GM21723 (cell line): ENCODE results near the gene POTEF.
"Not testable (repeated sequence)": the region's sequence is repeated elsewhere in the genome, so short reads cannot be mapped to it uniquely, and the experiment has no call there.

ENCODE experiments used
- ATAC-seq: cut with Tn5 transposase; IDR thresholded peaks from one replicate; pipeline ENCODE4 v1.9.1; 2021; ENCODE audit warnings: mild to moderate bottlenecking, moderate library complexity; ENCODE audit not compliant: unreplicated experiment

Gene POTEF

DNA sequence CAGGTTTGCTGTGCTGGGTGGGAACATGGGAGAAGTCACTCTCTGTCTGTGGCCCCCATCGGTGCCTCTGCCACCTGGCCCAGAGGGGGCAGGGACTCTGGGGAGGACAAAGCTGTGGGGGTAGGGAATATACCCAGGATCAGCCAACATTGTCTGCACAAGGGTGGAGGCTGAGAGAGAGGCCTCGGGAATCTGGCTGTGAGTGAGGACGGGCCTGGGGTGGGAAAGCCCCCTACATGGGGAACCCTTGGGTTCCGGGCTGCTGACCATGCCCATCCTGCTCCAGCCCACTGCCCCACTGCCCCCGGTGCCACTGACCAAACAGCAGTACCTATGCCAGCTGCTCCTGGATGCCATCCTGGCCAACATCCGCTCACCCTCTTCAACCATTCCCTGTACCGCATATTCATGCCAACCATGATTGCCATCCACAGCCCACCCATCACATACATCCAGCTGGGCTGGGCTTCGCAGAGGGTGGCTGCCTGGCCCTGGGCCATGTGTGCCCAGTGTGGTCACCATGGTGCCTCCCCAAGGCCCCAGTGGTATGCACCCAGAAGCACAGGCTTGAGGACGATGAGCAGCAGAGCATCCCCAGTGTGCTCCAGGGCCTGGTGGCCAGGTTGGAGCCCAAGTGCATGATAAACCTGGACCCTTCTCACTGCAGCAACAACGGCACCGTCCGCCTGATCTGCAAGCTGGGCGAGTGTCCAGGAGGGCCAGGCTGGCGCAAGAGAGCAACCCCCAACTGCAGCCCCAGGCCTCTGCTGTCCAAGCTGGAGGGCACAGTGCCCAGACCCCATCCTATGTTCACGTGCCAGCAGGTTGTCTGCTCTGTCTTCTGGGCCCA is 6.9 kb upstream of the POTEF start:
- ATAC-seq: no peak

DNA sequence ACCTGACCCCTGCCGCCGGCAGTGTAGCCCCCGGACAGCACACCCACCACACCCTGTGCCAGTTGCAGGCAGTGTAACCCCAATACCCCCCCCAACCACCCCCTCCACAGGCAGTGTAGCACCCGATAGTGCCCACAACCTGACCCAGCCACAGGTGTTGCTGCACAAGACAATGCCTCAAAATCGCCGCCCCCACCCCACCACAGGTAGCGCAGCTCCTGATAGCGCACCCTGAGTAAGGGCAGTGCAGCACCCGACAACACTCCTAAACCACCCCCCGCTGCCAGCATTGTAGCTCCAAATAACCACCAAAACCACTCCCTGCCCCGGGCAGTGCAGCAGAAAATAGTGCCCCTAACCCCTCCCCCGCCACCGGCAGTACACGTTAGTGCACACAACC is 558 bp downstream of the POTEF start:
- not testable (repeated sequence) for ATAC-seq

DNA sequence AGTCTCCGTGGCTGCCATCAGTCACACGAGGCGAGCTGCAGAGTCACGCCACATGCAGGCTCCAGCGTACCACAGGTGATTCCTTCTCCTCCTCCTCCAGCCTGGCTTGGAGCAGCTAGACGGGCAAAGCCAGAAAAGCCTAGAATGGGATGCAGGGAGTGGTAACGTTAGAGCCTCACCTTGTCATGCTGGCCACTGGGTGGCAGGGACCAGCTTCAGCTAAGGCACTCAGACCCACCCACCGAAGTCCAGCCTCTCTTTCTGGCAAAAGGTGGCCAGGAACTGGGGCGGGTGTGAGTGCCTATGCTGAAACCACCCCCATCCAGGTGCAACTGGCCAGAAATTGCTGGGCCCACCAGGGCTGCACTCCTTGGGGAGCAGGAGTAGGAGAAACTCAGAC is 1.3 kb downstream of the POTEF start:
- ATAC-seq: not testable (repeated sequence)

DNA sequence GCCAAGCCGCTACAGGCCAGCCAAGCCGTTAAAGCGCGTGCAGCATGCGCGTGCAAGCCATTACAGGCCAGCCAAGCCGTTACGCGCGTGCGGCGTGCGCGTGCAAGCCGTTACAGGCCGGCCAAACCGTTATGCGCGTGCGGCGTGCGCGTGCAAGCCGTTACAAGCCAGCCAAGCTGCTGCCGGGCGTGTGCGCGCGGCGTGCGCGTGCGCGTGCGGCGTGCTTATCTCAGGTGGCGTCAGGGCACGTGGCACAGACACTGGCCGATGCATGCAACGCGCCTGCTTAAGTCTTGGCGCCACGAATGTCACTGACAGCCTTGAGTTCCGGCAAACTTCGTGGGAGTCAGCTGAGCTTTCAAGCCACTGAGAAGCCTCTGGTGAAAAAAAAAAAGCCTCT is 8.1 kb downstream of the POTEF start:
- not testable (repeated sequence) for ATAC-seq

DNA sequence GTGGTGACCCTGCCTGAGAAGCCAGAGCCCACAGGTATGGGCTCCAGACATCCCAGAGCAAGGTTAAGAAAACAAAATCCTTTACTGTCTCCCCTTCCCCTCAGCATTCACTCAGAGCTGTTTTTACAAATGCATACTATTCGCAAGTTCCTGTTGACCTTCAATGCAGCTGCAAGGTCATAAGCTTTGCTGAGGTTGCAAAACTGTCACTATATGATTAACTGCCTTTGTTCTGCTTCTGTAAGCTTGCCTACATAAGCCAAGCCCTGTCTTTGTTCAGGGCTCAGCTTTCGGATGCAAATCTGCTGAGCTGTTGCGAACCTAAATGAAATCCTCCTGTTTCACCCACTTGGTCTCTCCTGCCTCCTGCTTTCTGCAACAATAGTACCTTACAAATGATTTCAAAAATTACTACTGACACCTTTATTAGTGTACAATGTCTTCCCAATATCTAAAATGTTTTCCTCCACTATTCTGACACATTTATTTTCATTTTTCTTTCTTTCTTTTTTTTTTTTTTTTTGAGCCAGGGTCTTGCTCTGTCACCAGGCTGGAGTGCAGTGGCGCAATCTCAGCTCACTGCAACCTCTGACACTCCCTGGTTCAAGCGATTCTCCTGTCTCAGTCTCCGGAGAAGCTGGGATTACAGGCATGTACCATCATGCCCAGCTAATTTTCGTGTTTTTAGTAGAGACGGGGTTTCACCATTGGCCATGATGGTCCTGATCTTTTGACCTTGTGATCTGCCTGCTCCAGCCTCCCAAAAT is 26.2 kb downstream of the POTEF start:
- ATAC-seq: not testable (repeated sequence)

DNA sequence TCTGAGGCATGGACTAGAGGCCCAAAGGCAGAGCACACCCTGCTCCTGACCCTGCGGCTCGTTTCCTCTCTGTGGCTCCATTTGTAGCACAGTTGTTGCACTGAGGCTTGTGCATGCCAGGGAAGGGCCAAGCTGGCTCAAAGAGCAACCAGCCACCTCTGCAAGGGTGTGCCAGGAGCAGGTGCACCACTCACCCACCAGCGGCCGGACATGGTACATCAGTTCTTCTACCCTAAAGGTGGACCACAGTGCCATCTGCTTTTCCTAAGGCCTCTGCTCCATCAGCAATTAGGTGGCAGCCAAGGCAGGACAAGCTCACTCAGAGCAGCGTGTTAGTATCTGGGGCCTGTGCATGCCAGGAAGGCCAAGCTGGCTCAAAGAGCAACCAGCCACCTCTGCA is 66.4 kb downstream of the POTEF start:
- ATAC-seq: not testable (repeated sequence)

DNA sequence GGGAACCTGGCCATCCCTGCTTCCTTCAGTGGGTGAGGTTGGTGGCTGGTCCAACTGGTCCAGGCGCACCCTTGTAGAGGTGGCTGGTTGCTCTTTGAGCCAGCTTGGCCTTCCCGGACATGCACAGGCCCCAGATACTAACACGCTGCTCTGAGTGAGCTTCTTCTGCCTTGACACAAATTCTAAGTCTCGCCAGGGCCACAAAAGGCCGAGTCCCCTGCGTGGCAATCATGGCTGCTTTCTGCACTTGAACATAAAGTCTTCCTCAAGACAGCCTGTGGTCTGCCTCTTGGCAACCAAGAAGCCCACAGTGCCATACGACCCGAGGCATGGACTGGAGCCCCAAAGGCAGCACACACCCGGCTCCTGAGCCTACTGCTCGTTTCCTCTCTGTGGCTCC is 69.0 kb downstream of the POTEF start:
- ATAC-seq: not testable (repeated sequence)

DNA sequence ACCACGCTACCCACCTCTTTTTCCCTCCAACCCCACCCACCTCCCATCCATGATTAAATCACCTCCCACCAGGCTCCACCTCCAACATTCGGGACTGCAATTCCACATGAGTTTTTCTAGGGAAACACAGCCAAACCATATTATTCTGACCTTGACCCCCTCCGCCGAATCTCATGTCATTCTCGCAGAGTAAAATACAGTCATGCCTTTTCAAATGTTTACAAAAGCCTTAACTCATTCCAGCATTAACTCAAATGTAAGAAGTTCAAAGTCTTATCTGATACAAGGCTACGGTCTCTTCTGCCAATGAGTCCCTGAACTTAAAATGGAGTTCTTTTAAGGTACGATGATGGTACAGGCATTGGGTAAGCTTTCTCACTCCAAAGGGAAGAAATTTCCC is 72.7 kb downstream of the POTEF start:
- not testable (repeated sequence) for ATAC-seq

DNA sequence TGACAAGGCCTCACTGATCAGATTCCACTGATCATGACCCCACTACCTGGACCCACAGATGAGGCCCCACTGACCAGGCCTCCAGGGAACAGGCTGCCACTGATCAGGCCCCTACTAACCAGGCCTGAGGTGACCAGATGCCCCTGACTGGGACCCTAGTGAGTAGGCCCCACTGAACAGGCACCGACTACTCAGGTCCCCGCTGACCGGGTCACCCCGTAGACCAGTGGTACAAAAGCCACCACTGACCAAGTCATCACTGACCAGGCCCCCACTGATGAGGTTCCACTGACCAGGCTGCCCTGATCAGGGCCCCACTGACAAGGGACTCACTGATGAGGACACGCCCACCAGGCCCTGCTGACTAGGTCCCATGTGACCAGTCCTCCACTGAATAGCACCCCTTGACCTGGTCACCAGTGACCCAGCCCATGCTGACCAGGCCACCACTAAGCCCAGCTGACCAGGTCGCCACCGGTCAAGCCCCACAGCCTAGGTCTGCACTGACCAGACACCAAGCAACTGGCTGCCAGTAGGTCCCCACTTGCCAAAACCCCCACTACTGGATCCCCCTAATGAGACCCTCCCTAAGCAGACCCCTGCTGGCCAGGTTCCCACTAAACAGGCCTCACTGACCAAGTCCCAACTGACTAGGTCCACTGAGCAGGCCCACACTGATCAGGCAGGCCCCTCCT is 75.7 kb downstream of the POTEF start:
- not testable (repeated sequence) for ATAC-seq

DNA sequence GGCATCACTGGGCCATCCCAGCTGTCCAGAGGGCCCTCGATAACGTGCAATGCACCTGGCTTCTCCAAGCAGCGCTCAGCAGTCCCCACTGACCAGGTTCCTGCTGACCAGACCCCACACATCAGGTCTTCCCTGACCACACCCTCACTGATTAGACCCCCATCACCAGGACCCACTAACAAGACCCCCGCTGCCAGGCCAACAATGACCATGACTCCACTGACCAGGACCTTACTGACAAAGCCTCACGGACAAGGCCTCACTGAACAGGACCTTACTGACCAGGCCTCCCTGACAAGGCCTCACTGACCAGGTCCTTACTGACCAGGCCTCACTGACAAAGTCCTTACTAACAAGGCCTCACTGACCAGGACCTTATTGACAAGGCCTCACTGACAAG is 76.6 kb downstream of the POTEF start:
- not testable (repeated sequence) for ATAC-seq

DNA sequence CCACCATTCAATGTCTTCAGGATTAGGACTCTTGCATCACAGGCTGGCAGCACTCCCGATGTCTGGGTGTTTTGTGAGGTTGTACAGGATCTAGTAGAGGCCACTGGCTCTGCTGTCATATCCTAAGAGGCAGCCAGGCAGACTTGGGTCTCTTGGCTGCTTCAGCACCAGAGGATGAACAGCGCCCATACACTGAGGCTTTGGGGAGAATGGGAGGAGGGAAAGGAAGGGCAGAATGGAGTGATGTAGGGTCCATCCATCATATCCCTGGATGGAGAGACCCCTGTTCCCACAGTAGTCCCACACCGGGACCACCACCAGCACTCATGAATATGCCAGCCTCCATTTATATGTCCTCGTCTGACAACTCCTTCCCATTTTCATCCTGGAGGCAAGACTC is 80.6 kb downstream of the POTEF start:
- not testable (repeated sequence) for ATAC-seq

DNA sequence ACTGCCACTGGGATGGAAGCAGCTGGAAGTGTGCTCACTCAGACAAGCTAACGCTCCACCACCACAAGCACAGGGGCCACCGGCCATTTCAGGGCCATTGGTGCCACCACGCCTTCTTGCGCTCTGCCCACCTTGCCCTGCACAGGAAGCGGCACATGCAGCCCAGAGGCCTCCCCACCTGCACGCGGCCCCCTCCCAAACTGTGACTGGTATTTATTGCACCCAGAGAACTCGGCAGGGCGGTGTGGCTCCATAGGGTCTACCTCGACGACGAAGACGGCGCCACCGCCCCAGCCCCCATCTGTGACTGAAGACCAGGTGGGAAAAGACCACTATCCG is 90.8 kb downstream of the POTEF start:
- ATAC-seq: not testable (repeated sequence)

DNA sequence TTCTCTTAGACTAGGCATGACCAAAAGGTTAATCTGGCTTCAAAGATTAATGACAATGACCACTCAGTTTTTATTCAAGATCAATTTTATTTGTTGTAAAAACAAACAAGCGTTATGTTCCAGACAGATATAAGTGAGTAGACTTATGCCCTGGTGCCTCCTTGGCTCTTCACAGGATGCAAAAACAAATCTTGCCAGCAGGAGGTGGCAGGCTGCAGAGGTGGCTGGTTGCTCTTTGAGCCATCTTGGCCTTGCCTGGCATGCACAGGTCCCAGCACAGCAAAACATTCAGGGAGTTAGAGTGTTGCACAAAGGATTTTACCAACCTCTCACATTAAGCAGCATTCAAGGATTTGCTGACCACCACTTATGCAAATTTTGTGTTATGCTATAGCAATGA is 103.1 kb downstream of the POTEF start:
- not testable (repeated sequence) for ATAC-seq
